Measurements from ENCODE around the gene PRR23B. TPM values are rescaled to one million over a fixed set of nuclear protein-coding genes. Genes with fewer than 3 reads are reported as not detected.

Gene PRR23B
- polyA plus RNA-seq, 1 donor from 2014 or later = not detected

- Histone ChIP-seq H3K36me3 (ENCODE audit: insufficient read depth, low read length) (no peaks in the 10 kb centered on the region), H3K27ac (ENCODE audit: low read length) (no peak overlapping the region)
- TF ChIP-seq MXI1 (conservative IDR thresholded peaks at IDR 0.05; ENCODE audit: poor library complexity, severe bottlenecking) (no peak), TAF1 (IDR thresholded peaks at IDR 0.05; ENCODE audit: low read depth) (no peak), RAD21 (conservative IDR thresholded peaks at IDR 0.05) (no peak), POLR2AphosphoS5 (IDR thresholded peaks at IDR 0.05) (no peak), CTCF (IDR thresholded peaks at IDR 0.05; ENCODE audit: poor library complexity, severe bottlenecking) (no peak), SMC3 (conservative IDR thresholded peaks at IDR 0.05; ENCODE audit: poor library complexity) (no peak), EP300 (conservative IDR thresholded peaks at IDR 0.05; ENCODE audit: poor library complexity, severe bottlenecking) (no peak), REST (IDR thresholded peaks at IDR 0.05; ENCODE audit: borderline replicate concordance) (no peak), EZH2 (IDR thresholded peaks at IDR 0.05; ENCODE audit: borderline replicate concordance, insufficient read depth, low read length, poor library complexity, severe bottlenecking) (no peak)
These were observed 25.0 kb downstream of the PRR23B start for GRCh38 chr3:138995706-138996105.

GRCh38 chr3:138987181-138987580 is 33.5 kb downstream of the PRR23B start:
- H3K27me3 ChIP-seq (ENCODE audit: insufficient read depth, low read depth, low read length) = no peaks in the 10 kb centered on the region
- H3K9ac ChIP-seq (ENCODE audit: low read length) = no peak overlapping the region
- no peaks in the 10 kb centered on the region for H3F3A ChIP-seq (ENCODE audit: insufficient read depth, low read length, poor library complexity, severe bottlenecking)
- H3K27ac ChIP-seq (ENCODE audit: low read length) = no peak overlapping the region
- H3K9me2 ChIP-seq (ENCODE audit: insufficient read depth, low read length) = no peaks in the 10 kb centered on the region
- H3K4me3 ChIP-seq (ENCODE audit: low read length) = no peak overlapping the region
- no peaks in the 10 kb centered on the region for H3K9me3 ChIP-seq (ENCODE audit: low read length)
- H3K36me3 ChIP-seq (ENCODE audit: insufficient read depth, low read length) = no peaks in the 10 kb centered on the region
- no peak overlapping the region for H3K4me2 ChIP-seq (ENCODE audit: low read length)
- no peaks in the 10 kb centered on the region for H3K79me2 ChIP-seq (replicated peaks; ENCODE audit: insufficient read depth, low read length)
- no peak overlapping the region for H2AFZ ChIP-seq (ENCODE audit: low read depth, low read length)
- H4K20me1 ChIP-seq (ENCODE audit: insufficient read depth) = no peaks in the 10 kb centered on the region
- TF ChIP-seq MXI1 (conservative IDR thresholded peaks at IDR 0.05; ENCODE audit: poor library complexity, severe bottlenecking) = no peak
- no peak for TF ChIP-seq REST (IDR thresholded peaks at IDR 0.05; ENCODE audit: borderline replicate concordance)
- TF ChIP-seq EP300 (conservative IDR thresholded peaks at IDR 0.05; ENCODE audit: poor library complexity, severe bottlenecking) = no peak
- no peak for TF ChIP-seq POLR2AphosphoS5 (IDR thresholded peaks at IDR 0.05)
- no peak for TF ChIP-seq TAF1 (IDR thresholded peaks at IDR 0.05; ENCODE audit: low read depth)
- TF ChIP-seq SMC3 (conservative IDR thresholded peaks at IDR 0.05; ENCODE audit: poor library complexity) = no peak
- TF ChIP-seq EZH2 (IDR thresholded peaks at IDR 0.05; ENCODE audit: borderline replicate concordance, insufficient read depth, low read length, poor library complexity, severe bottlenecking) = no peak
- TF ChIP-seq RAD21 (conservative IDR thresholded peaks at IDR 0.05) = no peak
- no peak for TF ChIP-seq CTCF (IDR thresholded peaks at IDR 0.05; ENCODE audit: poor library complexity, severe bottlenecking)

More at GRCh38 chr3:138995706-138996105, 25.0 kb downstream of the PRR23B start:
- H3K79me2 ChIP-seq (replicated peaks; ENCODE audit: insufficient read depth, low read length) = no peaks in the 10 kb centered on the region
- H2AFZ ChIP-seq (ENCODE audit: low read depth, low read length) = no peak overlapping the region
- H3K9me2 ChIP-seq (ENCODE audit: insufficient read depth, low read length) = no peaks in the 10 kb centered on the region
- H4K20me1 ChIP-seq (ENCODE audit: insufficient read depth) = no peaks in the 10 kb centered on the region
- no peaks in the 10 kb centered on the region for H3K27me3 ChIP-seq (ENCODE audit: insufficient read depth, low read depth, low read length)
- no peak overlapping the region for H3K9ac ChIP-seq (ENCODE audit: low read length)
- no peaks in the 10 kb centered on the region for H3K9me3 ChIP-seq (ENCODE audit: low read length)
- H3K4me2 ChIP-seq (ENCODE audit: low read length) = no peak overlapping the region
- H3F3A ChIP-seq (ENCODE audit: insufficient read depth, low read length, poor library complexity, severe bottlenecking) = no peaks in the 10 kb centered on the region
- no peak overlapping the region for H3K4me3 ChIP-seq (ENCODE audit: low read length)
